Fibroblast of skin of abdomen (primary cell): ENCODE measurements around the gene GABARAP.

Experiments used
- DNase-seq: peaks from one replicate; pipeline ENCODE4 v3.0.0-alpha.2; 2013

GABARAP gene

DNA sequence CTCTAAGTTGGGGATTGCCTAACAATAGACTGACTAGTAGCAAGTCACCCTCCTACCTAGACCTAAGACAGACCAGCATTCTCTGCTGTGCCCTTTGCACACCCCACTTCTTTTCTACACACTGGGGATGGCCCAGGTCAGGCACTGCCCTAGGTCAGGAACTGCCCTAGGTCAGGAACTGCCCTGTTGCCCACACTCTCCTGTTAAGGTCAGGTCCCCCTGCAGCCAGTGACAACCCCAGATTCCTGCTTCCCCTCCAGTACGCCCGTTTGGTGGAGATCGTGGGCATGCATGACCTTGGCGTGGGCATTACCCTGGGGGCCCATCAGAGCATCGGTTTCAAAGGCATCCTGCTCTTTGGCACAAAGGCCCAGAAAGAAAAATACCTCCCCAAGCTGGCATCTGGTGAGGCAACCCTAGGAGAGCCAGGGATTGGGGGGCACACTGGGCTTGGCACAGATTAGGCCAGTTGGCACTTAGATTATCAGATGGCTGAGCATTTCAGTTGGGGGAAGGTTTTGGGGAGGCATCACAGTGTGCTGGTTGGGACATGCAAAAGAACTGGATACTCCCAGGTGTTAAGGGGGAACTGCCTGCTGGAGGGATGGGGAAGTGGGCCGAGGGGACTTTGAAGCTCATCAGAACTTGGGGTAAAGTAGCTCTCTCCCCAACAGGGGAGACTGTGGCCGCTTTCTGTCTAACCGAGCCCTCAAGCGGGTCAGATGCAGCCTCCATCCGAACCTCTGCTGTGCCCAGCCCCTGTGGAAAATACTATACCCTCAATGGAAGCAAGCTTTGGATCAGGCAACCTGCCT is 20.8 kb downstream of the GABARAP start:
- DNase-seq: no peak

DNA sequence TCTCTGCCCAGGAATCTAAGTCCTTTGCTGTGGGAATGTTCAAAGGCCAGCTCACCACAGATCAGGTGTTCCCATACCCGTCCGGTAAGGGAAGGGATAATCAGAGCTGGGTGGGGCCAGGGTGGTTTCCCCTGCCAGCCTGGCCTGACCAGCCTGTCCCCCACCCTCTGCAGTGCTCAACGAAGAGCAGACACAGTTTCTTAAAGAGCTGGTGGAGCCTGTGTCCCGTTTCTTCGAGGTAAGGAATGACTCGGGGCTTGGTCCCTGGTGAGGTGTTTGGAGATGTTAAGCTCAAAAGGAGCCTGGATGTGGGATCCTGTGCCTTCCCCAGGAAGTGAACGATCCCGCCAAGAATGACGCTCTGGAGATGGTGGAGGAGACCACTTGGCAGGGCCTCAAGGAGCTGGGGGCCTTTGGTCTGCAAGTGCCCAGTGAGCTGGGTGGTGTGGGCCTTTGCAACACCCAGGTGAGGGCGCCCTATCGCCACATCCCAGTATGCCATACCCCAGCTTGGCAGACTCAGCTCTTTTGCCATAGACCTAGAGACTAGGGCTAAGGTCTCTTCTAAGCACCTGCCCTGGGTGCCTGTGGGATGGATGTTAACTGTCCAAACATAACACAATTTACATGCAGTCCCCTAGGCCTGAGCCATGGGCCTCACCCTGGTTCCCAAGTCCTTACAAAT is 21.5 kb downstream of the GABARAP start:
- peak; percentile 52 for DNase-seq

DNA sequence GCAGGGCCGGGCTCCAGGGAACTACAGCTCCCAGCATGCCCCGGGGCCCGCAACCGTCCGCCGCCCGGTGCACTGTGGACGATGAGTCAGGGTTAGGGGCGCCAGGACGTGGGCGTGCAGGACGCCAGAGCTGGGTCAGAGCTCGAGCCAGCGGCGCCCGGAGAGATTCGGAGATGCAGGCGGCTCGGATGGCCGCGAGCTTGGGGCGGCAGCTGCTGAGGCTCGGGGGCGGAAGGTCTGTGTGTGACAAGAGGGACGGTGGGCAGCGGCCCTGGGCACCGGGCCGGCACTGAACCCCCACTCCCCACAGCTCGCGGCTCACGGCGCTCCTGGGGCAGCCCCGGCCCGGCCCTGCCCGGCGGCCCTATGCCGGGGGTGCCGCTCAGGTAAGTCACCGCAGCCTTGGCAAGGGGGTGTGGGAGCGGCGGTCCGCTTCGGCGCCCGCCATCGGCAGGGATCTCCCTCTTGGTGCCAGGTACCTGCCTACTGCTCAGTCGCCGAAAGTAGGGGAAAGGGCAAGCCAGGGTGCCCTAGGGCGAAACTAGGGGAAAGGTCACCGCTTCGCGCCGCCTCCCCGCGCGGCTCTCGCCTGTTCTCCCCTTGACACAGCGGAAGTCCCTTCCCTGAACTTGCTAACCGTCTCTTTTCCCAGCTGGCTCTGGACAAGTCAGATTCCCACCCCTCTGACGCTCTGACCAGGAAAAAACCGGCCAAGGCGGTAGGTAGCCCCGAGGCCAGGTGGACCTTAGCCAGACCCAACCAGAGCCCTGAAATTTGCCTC is 22.2 kb downstream of the GABARAP start, which contains the start of the genes ACADVL and DLG4:
Gene ACADVL, plus strand, starts transcription at position 127 of the 781 bp plus-strand sequence. Its CDS starts 47 bp downstream, at position 174.
Gene DLG4, minus strand, starts transcription at position 25 of the 781 bp plus-strand sequence.
- DNase-seq: peak; percentile 89

DNA sequence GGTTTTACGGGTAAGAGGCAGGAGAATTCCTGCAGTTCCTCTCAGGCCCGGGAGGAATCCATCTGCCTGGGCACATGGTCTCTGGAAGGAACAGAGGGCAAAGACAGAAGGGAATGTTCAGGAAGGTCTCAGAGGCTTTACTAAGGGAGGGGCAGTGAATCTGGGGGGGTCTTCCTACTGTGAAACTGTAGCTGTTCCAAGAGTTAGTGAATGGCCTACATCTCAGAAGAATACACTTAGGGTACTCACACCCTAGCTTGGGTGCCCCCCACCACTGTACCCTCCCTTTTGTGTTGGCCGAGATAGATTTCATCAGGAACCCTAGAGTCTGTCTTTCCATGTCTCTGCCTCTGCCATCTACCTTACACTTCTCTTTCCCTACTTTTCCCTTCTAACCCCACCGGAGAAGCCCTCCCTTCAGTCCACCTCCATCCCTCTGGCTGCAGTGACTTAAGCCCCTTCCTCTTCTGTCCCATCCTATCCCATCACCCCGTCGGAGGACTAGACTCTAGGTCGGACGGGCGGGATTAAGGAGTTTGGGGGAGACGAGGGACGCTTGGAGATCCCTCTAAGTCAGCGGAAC is 22.9 kb downstream of the GABARAP start:
- DNase-seq: no peak

DNA sequence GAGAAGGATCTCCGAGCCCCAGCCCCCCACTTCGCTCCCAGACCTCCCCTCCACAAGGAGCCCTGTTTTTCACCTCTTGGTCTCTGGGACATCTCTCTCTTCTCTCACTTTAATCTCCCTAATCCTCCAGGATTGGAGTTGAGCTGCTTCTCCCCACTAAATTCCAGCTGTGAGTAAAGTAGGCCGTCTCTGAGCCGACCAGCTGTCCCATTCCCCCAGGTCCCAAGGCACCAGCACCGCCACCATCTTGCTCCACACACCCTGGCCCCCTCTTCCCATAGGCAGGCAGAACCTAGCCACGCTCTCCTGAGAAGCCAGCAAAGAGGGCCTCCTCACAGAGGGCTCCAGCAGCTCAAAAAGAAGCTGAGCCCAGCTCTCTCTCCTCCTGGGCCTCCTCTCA is 23.5 kb downstream of the GABARAP start:
- DNase-seq: no peak

DNA sequence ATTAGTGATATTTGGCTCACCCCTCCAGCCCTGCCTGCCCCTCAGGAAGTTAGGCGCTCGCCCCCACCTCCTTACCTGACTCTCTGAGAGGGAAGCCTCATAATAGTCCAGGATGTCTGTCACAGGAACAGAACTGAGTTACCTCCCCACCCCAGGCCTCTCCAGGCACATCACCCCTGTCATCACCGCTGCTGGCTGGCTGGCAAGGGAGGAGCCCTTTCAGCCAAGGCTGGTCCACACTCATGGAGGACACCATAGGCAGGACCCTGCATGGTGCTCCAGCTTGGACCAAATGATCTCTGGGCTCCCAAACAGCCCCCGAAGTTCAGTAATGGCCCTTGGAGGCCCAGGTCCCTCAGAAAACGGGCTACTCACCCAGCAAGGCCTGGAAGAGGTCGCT is 24.1 kb downstream of the GABARAP start:
- no peak for DNase-seq

DNA sequence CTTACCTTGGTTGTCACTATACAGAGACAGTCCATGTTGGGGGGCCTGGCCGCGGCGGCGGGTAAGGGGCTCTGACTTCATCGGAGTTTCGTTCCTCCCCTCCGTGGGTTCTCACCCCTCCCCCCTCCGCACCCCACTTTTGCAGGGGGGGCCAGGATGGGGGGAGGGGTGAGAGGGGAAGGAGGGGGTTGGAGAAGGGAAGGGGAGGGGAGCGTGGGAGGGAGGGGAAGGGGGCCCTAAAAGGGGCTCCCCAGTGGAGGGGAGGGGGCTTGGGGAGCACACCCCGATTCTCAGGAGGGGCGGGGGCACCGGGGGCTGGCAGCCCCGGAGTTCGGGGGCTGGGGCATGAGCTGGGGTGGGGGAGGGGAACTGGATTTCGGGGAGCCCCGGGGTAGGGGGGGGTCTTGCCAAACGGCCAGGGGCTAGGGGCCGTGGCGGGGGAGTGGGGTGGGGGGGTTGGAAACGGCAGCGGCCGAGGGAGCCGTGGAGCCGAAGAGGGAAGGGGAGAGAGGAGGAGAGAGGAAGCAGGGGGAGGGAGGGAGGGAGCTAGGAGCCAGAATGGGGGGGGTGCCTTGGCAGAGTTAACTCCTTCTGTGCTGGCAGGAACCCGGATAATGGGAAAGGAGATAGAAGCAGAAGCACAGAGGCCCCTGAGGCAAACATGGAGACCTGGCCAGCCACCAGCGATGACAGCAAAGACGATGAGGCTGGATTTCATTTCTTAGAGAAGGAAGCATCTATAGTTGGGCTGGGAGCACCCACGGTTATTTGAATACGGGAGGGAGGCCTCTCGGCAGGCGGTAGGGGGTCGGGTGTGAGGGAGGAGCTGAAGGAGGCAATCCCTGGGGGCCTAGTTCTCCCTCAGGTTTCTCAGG is 24.9 kb downstream of the GABARAP start:
- DNase-seq: peak; percentile 83

DNA sequence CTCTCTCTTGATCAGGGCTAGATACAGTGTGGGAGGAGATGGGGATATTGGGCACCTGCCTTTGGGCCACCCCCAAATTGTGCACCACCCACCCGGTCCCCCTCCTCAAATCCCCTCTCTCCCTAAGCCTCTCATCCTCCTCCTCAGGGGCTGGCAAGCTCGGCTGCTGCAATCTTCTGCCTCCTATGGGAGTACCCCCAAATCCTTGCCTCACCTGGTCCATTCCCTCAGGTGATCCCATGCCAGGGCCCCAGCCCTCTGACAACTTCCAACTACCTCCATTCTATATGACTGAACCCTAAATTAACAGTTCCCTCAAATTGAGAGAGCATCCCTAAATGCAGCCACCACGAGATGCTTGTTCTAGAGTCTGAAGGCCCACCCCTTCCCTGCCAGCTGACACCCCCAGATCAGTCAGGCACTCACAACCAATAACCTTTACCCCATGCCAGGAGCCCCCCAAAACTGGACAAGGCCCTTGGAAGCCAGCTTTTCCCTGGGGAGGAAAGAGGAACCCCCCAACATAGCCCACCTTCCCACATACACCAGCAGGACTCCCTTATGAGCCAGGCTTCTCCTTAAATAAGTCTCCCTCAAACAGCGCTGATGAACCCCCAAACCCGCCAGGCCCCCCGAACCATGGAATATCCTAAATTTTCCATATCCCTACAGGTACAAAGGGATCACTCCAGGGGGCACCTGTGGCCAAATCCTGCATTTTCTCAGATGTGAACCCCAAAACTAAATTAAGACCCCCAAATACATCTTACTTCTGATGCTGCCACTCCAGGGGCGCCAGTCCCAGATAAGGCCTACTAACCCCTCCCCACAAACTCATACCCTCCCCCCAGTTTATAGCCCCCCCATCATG is 25.8 kb downstream of the GABARAP start:
- DNase-seq: no peak

DNA sequence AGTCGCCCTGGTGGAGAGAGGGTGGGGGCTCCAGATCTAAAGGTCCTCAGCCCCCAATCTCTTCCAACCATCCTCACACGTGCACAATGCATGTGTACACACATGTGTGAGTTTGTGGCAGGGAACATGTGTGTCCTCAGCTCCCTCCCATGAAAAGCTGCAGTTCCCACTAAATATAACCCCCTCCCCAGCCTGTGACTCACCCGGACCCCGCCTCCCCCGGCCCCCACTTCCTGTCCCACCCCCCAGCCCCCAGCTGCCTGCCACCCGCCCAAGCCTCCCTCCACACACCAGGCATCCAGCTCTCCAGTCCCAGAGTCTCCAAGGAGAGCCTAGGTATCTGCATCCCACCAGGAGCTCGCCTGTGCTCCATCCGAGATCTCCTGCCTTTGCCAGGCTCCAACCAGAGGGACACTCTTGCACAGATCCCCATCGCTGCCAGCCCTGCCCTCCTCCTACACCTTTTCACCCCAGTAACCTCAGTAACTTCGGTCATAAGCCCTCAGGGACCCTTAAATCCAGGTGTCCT is 26.5 kb downstream of the GABARAP start:
- no peak for DNase-seq

DNA sequence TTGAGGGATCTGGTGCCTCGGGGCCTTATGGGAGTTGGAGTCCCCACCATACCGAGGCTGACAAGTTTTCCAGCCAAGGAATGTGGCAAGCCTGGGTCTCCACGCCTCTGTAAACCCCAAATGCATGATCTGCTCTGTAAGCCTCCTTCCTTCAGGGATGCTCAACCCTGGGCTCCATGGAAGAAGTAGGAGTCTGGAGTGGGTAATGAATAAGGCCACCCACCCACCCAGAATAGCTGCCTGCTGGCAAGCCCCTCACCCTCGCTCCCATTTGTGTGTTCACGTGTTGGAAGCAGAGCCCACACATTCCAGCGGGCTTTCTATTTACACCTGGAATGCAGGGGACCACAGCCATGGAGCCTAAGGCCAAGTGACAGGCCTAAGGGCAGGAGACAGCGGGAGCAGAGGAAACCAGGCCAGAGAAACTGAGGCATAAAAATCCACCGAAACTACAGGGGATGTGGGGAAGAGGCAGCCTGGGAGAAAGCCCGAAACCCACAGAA is 27.1 kb downstream of the GABARAP start:
- no peak for DNase-seq

DNA sequence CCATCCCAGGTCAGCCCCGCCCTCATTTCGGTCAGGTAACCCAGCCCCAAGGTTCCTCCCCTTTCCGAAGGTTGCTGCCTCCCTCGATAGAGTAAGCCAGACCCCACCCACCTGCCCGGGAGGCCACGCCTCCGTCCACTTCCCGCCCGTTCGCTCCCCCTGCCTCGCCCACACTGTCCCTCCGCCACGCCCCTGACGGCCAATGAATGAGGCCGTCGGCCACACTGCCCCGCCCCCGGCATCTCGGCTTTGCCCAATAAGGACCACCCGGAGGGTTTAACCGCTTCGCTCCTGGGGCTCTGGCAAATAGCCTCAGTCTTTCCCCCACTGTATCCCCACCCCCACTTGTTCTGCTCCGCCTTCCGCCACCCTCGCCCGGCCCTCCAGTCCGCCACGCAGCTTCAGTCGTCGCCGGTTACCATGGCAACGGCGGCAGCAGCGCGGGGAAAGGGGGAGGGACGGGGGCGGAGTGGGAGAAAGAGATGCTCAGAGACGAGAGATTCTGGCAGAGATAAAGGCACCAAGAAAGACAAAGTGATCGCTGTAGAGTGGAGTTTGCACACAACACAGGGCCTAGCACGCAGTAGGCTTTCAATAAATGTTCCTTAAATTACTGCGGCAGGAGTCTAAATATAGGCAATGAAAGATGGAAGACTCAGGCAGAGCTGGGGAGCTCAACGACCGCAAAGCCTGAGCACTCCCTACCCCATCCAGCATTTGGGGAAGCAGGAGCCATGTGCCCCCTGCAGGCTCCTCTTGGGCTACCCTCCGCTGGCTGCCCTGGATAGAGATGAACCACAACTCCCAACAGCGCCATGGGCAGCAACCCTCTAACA is 27.7 kb downstream of the GABARAP start:
- DNase-seq: peak; percentile 97

DNA sequence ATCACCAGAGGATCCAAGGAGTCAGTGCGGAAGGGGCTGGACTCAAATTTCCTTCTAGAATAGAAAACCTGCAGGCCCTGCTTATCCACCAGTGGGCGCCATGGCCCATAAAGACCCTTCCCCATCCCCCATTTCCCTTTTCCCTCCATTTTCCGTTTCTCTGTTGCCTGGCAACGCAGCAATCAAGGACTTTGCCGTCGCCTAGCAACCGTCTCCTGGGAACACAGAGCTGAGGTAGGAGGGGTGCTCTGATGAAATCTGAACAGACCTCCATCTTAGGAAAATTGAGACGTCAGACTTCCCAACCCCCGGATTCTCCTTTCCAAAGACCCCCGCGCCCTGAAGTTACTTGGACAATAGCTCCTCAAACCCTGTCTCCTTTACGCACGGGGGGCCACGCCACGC is 28.4 kb downstream of the GABARAP start:
- peak; percentile 75 for DNase-seq

DNA sequence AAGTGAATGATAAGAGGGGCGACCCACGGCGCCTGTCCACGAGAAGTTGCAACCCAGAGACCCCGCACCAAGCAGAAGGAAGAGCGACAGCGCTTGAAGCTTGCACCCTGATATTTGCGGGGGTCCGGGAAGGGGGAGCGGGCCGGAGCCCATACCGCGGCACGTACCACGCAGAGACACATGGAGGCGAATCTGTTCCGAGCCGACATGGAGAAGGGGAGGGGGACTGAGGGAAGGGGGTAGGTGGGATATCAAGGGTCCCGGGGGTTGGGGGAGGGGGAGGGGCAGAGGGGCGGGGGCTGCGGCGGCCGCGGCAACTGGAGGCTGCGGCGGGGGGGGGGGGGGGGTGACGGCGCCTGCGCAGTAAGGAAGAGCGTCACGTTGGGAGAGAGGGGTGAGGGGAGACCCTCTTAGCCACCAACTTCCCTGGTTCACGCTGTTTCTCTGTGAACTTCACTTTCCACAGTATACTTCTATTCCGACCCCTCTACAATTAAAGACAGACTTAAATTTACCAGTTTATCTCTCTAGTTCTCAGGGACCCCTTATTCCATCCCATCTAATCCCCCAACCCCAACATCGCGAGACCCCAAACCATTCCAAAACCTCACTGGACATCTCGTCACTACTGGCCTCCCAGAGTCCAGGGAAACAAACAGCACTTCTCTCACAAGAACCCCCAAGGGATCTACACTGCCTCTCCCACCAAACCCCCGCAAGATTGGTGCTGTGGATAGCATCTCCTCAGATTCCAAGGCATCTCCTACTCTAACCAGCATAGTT is 30.6 kb downstream of the GABARAP start:
- DNase-seq: no peak

DNA sequence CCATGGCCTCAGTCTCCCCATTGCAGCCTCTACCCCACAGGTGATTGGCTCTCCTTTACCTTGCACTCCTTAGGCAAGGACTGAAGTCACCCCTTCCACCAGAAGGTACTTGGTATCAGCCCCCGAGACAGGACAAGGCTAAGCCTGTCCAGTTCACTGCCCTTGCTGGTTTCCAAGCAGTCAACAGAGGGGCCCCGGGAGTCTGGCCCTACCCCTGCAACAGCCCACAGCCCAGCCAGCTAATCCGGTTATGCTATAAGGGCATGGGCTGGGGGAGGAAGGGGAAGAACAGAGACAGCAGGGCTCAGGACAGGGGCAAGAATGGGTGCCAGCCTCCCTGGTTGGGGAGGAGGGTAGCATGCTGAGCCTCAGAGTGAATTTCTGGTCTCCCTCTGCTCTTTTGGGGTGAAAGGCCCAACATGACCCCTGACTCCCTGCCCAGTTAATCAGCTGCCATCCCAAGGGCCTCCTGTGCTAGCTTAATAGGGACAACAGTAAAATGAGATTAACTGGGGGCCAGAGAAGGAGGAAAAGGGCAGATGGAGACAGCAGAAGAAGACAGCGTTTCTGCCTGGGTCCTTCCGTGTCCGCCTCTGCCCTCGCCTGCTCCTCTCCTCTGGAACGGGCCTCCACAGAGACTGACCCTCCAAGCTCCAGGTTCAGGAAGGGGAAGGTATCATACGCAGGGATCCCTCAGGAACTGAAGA is 33.3 kb downstream of the GABARAP start:
- no peak for DNase-seq

DNA sequence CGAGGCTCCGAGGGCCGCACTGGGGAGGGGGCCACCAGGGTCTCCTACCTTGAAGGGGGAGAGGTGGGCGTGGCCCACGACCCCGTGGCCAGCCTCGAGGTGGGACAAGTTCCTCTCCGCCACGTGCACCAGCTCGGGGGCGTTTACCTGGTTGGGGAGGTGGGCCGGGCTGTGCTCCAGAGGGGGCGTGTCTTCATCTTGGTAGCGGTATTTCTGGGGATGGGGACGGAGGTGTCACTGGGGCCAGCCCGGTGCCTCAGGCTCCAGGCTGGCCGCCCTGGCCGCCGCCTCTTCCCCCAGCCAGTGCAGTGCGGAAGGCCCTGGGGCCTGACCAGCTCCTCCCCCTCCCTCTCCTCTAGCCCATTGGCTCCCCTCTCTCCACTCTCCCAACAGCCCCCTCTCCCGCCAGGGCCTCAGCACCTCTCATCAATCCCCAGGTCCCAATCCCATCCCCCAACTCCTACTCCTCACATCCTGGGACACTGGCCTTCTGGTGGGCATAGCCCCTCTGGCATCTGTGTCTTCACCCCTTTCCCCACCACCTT is 34.1 kb downstream of the GABARAP start:
- DNase-seq: no peak

DNA sequence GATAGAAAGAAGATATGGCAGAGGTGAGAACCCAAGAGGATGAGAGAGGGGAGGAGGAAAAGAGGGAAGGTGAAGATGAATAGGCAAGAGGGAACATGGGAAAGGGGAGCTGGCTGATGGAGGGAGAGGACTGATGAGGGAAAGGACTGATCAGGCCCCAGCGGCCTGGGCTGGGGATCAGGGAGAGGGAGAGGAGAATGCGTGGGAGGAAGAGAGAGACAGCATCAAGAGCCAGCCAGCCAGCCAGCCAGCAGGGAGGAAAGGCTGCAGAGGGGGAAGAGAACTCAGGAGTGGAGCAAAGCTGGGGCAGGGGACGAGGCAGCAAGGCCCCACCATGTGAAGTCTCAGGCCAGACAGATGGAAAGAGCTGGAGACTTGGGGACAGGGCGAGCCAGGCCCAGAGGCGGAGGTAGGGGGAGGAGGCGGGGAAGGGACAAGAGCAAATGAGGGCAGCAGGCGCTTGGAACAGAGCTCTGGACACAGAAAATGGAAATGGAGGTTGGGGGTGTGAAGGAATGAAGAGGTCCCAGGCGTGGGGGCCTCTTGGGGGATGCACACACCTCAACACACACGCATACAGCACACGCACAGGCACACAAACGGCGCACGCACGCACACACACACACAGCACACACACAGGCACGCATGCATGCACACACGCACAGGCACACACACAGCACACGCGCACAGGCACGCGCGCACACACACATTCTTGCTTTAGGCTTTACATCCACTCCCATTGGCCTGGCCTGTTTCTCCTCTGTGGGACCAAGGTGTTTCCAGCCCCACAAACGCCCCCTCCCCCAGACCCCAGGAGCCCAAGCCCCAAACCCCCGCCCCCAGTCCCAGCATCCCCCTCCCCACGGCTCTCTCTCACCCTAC is 34.9 kb downstream of the GABARAP start:
- no peak for DNase-seq
